Endodermal cell (in vitro differentiated cells): ENCODE measurements around the gene AZIN2. TPM values are rescaled to one million over a fixed set of nuclear protein-coding genes. Genes with fewer than 3 reads are reported as not detected.

Experiments used
- DNase-seq: peaks from one replicate; pipeline ENCODE4 v3.0.0-alpha.2; 2017
- H3K27ac ChIP-seq: 2 replicates; pipeline ENCODE4 v1.5.1; 2013; ENCODE audit warnings: mild to moderate bottlenecking, low read depth, low read length, moderate library complexity
- H3K27me3 ChIP-seq: 2 replicates; pipeline ENCODE4 v1.6.1; 2013; ENCODE audit warnings: mild to moderate bottlenecking, low read length, moderate library complexity; ENCODE audit not compliant: insufficient read depth, control insufficient read depth, poor library complexity, severe bottlenecking
- H3K36me3 ChIP-seq: 2 replicates; pipeline ENCODE4 v1.7.0; 2013; ENCODE audit warnings: mild to moderate bottlenecking, low read length, moderate library complexity; ENCODE audit not compliant: control insufficient read depth, insufficient read depth
- H3K4me1 ChIP-seq: one replicate; pipeline ENCODE4 v1.7.0; 2013; ENCODE audit warnings: low read length; ENCODE audit not compliant: control insufficient read depth, insufficient read depth
- H3K4me3 ChIP-seq: 2 replicates; pipeline ENCODE4 v1.5.1; 2013; ENCODE audit warnings: mild to moderate bottlenecking, low read length, moderate library complexity
- H3K9ac ChIP-seq: 2 replicates; pipeline ENCODE4 v1.6.1; 2013; ENCODE audit warnings: mild to moderate bottlenecking, low read length, moderate library complexity; ENCODE audit not compliant: poor library complexity, severe bottlenecking; ENCODE audit errors: extremely low read depth
- H3K9me3 ChIP-seq: 2 replicates; pipeline ENCODE4 v1.6.1; 2013; ENCODE audit warnings: mild to moderate bottlenecking, low read length, moderate library complexity; ENCODE audit not compliant: control insufficient read depth
- H3K27ac Mint-ChIP-seq: 2 replicates; pipeline ENCODE4 v1.8.0; 2020; ENCODE audit warnings: mixed read lengths
- H3K27me3 Mint-ChIP-seq: 2 replicates; pipeline ENCODE4 v1.8.0; 2021; ENCODE audit warnings: mild to moderate bottlenecking, mixed read lengths; ENCODE audit not compliant: insufficient read depth
- H3K36me3 Mint-ChIP-seq: 2 replicates; pipeline ENCODE4 v1.8.0; 2020; ENCODE audit warnings: low read depth, mixed read lengths
- H3K4me1 Mint-ChIP-seq: 2 replicates; pipeline ENCODE4 v1.8.0; 2020; ENCODE audit warnings: mixed read lengths
- H3K4me3 Mint-ChIP-seq: 2 replicates; pipeline ENCODE4 v1.8.0; 2020; ENCODE audit warnings: mild to moderate bottlenecking, moderate library complexity, mixed read lengths
- H3K9me3 Mint-ChIP-seq: 2 replicates; pipeline ENCODE4 v1.8.0; 2020; ENCODE audit warnings: mild to moderate bottlenecking, mixed read lengths
- WGBS, 2 experiments: methylation state at CpG; one replicate each; pipeline versions ENCODE4 v1.1.5 to v1.1.7; 2013; ENCODE audit warnings: missing lambda C conversion rate in 2 of 2, mixed read lengths in 1 of 2; ENCODE audit not compliant: insufficient coverage in 1 of 2, insufficient read length in 1 of 2; 5-methylcytosine and 5-hydroxymethylcytosine counted together
- total RNA-seq, 2 donors: library from RNA; stranded (reverse); fragmentation: NEBNext Ultra II Directional in 1 of 2; extraction: Animal tissue kit (Norgen Biotek cat#: 25700) in 1 of 2; gene quantifications; 2 replicates in 1 of 2; 3 replicates in 1 of 2; pipeline ENCODE4 v1.2.1, GENCODE V29; 2021
- TF ChIP-seq, protein P1 (sequence below): fragments of 200-600 bp; sonication (generic); conservative IDR thresholded peaks from 2 replicates; pipeline ENCODE4 v1.5.0; 2021; ENCODE audit warnings: antibody characterized with exemption, mild to moderate bottlenecking

Gene AZIN2
- total RNA-seq, 2 donors from 2014 or later: 1.7 to 3.0 TPM

DNA sequence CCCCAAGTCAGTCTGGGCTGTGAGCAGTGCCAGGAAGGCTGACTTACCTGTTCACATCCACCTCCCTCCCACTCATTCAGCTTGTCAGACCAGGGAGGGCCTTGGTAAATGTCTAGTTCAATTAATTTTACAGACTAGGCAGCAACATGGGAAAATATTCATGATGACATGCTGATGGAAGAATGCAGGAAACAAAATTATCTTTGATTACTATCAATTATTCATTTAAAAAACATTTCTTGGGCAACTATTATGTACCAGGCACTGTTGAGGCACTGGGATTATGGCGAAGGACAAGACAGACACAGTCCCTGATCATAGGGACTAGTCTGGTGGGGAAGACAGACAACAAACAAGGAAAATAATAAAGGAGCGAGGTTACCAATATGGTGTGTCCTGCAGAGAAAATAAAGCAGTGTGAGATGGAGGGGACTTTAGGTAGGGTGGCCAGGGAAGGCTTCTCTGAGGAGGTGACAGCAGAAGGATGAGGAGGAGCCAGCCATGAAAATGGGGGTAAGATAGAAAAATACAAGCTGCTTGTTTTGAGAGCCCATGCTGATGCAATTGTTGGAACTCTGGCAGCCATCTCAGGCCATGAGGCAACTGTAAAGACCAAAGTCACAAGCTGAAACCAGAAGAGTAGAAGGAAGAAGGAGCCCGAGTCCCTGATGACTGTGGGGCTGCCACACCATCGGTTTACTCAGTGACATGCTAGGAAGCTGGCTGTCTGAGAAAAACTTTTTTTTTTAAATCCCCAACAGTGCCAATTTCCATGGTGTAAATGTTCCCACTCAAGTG, 86.9 kb downstream of the AZIN2 start:
- H3K9me3 Mint-ChIP-seq: peaks cover 6% of the 10 kb centered on the region
- peaks cover 4% of the 10 kb centered on the region for H3K27me3 Mint-ChIP-seq
- WGBS, 2 experiments: 90 to 97% methylated on average over 4 of the region's 4 CpGs
- Histone ChIP-seq H3K4me3 (no peak overlapping the region), H3K9ac (no peak overlapping the region), H3K36me3 (no peaks in the 10 kb centered on the region), H3K9me3 (no peaks in the 10 kb centered on the region), H3K27me3 (no peaks in the 10 kb centered on the region), H3K27ac (peak overlapping the region; percentile 83), H3K4me1 (no peaks in the 10 kb centered on the region)
- H3K27ac Mint-ChIP-seq: no peak overlapping the region
- H3K4me1 Mint-ChIP-seq: peaks cover 8% of the 10 kb centered on the region
- peaks cover 7% of the 10 kb centered on the region for H3K36me3 Mint-ChIP-seq
- no peak for DNase-seq
- TF ChIP-seq, protein P1, sequence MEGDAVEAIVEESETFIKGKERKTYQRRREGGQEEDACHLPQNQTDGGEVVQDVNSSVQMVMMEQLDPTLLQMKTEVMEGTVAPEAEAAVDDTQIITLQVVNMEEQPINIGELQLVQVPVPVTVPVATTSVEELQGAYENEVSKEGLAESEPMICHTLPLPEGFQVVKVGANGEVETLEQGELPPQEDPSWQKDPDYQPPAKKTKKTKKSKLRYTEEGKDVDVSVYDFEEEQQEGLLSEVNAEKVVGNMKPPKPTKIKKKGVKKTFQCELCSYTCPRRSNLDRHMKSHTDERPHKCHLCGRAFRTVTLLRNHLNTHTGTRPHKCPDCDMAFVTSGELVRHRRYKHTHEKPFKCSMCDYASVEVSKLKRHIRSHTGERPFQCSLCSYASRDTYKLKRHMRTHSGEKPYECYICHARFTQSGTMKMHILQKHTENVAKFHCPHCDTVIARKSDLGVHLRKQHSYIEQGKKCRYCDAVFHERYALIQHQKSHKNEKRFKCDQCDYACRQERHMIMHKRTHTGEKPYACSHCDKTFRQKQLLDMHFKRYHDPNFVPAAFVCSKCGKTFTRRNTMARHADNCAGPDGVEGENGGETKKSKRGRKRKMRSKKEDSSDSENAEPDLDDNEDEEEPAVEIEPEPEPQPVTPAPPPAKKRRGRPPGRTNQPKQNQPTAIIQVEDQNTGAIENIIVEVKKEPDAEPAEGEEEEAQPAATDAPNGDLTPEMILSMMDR: no peak
- H3K4me3 Mint-ChIP-seq: no peak overlapping the region

DNA sequence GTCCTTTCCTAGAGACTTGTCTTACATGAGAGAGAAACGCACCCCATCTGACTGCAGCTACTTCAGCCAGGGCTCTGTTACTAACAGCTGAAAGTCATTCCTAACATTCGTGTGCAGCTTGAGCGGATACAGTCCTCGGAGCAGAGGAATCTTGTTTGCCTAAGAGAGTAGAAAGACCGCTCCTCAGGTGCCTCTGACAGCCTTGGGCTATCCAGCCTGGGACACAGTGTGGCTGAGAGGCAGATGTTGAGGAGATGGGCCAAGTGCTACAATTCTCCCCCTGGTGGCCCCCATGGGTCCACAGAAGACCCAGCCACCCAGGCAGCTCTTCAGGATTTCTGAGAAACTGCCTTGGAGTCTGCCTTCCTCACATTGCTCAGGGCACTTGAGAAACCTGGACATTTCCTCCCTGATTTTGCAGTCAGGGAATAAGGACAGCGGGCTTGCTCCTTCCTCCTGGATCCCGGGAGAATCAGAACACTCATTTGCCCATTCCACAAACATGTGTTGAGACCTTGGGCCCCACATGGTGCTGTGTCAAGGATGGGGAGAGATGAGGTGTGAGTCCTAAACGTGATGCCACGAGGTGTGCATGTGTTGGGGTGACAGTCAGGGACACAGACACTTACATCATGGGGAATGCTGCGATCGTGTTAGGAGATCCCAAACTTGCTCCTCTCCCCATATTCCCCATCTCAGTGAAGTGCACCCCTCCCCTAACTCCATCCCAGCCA, 87.8 kb downstream of the AZIN2 start:
- H3K27me3 ChIP-seq: no peaks in the 10 kb centered on the region
- TF ChIP-seq, protein P1: peak; percentile 58
- H3K9me3 Mint-ChIP-seq: peaks cover 6% of the 10 kb centered on the region
- no peaks in the 10 kb centered on the region for H3K4me1 ChIP-seq
- peak overlapping the region; percentile 83 for H3K27ac ChIP-seq
- H3K9me3 ChIP-seq: no peaks in the 10 kb centered on the region
- H3K4me3 ChIP-seq: no peak overlapping the region
- no peak overlapping the region for H3K27ac Mint-ChIP-seq
- peaks cover 6% of the 10 kb centered on the region for H3K4me1 Mint-ChIP-seq
- WGBS, 2 experiments: 79% methylated on average over 11 of the region's 11 CpGs; no CpG with 5 or more reads in 1 of the 2 experiments
- no peak overlapping the region for H3K4me3 Mint-ChIP-seq
- no peaks in the 10 kb centered on the region for H3K36me3 ChIP-seq
- no peak overlapping the region for H3K9ac ChIP-seq
- H3K36me3 Mint-ChIP-seq: peaks cover 7% of the 10 kb centered on the region
- no peak for DNase-seq
- H3K27me3 Mint-ChIP-seq: peaks cover 4% of the 10 kb centered on the region

DNA sequence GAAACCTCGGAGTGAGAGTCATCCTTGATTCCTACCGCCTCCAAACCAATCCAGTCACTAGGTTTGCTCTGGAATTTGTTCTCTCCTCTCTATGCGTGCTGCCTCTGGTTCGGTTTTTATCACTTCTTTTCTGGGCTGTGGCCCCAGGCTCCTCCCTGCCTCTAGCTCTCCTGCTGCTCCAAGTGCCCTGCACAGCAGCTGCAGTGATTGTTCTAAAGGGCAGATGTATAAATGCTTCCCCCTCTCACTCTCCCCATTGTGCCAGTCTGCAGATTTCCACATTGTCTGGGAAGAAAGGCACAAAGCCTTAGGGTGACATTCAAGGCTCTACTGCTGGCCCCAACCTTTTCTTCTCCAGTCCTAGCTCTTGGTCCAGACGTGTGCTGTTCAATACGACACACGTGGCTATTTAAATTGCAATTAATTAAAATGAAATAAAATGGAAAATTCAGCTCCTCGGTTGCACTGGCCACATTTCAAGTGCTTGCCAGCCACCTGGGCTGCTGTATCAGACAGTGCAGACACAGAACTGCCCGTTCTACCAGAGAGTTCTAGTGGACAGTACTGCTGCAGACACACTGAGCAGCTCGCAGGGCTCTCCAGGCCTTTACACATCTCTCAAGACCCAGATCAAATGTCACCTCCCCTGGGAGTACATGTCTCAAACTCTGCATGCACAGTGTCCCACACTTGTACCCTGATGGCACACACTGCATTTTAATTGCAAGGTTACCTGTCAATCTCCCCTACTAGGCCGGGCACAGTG, 88.5 kb downstream of the AZIN2 start:
- H3K27ac Mint-ChIP-seq: no peak overlapping the region
- H3K27ac ChIP-seq: peak overlapping the region; percentile 83
- H3K9ac ChIP-seq: no peak overlapping the region
- peaks cover 7% of the 10 kb centered on the region for H3K36me3 Mint-ChIP-seq
- WGBS, 2 experiments: 64 to 79% methylated on average over 7 to 11 of the region's 11 CpGs
- no peaks in the 10 kb centered on the region for H3K9me3 ChIP-seq
- peaks cover 4% of the 10 kb centered on the region for H3K27me3 Mint-ChIP-seq
- H3K27me3 ChIP-seq: no peaks in the 10 kb centered on the region
- TF ChIP-seq, protein P1: no peak
- H3K4me1 ChIP-seq: no peaks in the 10 kb centered on the region
- no peak overlapping the region for H3K4me3 Mint-ChIP-seq
- no peak overlapping the region for H3K4me3 ChIP-seq
- peaks cover 6% of the 10 kb centered on the region for H3K9me3 Mint-ChIP-seq
- H3K4me1 Mint-ChIP-seq: peaks cover 5% of the 10 kb centered on the region
- DNase-seq: no peak
- H3K36me3 ChIP-seq: no peaks in the 10 kb centered on the region
